ENCODE results near the gene ACSF2. TPM values are rescaled to one million over a fixed set of nuclear protein-coding genes. Genes with fewer than 3 reads are reported as not detected.
"Not testable (repeated sequence)": the region's sequence is repeated elsewhere in the genome, so short reads cannot be mapped to it uniquely, and the experiment has no call there.

Gene ACSF2
- total RNA-seq, 3 donors from 2014 or later (not counting 1 experiment from before 2014, with no cell fraction given), result 24.2 to 40.6 (median 25.8) TPM

- no peak for ATAC-seq
- Mint-ChIP-seq H3K27me3 (ENCODE audit: low read depth in 2 of 2) (peaks cover 0 to 7% of the 10 kb centered on the region in 2 donors), H3K27ac (no peak overlapping the region), H3K36me3 (no peaks in the 10 kb centered on the region), H3K9me3 (no peaks in the 10 kb centered on the region), H3K4me3 (no peak overlapping the region), H3K4me1 (peaks cover 19 to 20% of the 10 kb centered on the region in 2 donors)
- TF ChIP-seq CTCF (IDR thresholded peaks at IDR 0.05), result no peak
- Histone ChIP-seq H3K27me3 (ENCODE audit: control insufficient read depth, insufficient read depth, low read length) (no peaks in the 10 kb centered on the region), H3K27ac (ENCODE audit: low read length) (no peak overlapping the region), H3K4me3 (ENCODE audit: low read length) (no peak overlapping the region), H3K4me1 (ENCODE audit: control insufficient read depth, insufficient read depth, low read length) (peaks cover 21% of the 10 kb centered on the region), H3K36me3 (ENCODE audit: control insufficient read depth, insufficient read depth, low read length) (no peaks in the 10 kb centered on the region), H3K9me3 (ENCODE audit: control insufficient read depth, insufficient read depth, low read length) (no peaks in the 10 kb centered on the region)
- intact Hi-C loops (cut with micrococcal nuclease), result loop anchor here (5.0 kb wide), 1 partner anchor 67 kb away; no protein-coding TSS in a partner anchor
- DNase-seq, result no peak
- 91% methylated on average over 4 of the region's 4 CpGs for WGBS (ENCODE audit: insufficient coverage)
Measured at GRCh38 chr17:50475362-50475761, 49.3 kb downstream of the ACSF2 start.

GRCh38 chr17:50475775-50476544 lies 49.9 kb downstream of the ACSF2 start:
- H3K27me3 Mint-ChIP-seq (ENCODE audit: low read depth in 2 of 2); H3K27ac ChIP-seq (ENCODE audit: low read length); H3K36me3 ChIP-seq (ENCODE audit: control insufficient read depth, insufficient read depth, low read length); H3K4me3 Mint-ChIP-seq; DNase-seq; H3K9me3 ChIP-seq (ENCODE audit: control insufficient read depth, insufficient read depth, low read length); H3K36me3 Mint-ChIP-seq; H3K9me3 Mint-ChIP-seq; H3K27me3 ChIP-seq (ENCODE audit: control insufficient read depth, insufficient read depth, low read length); H3K4me3 ChIP-seq (ENCODE audit: low read length); ATAC-seq; H3K27ac Mint-ChIP-seq: not testable (repeated sequence)
- peaks cover 21 to 23% of the 10 kb centered on the region in 2 donors for H3K4me1 Mint-ChIP-seq
- 37% methylated on average over 18 of the region's 33 CpGs for WGBS (ENCODE audit: insufficient coverage)
- intact Hi-C loops (cut with micrococcal nuclease), result loop anchor here (5.0 kb wide), 1 partner anchor 66 kb away; no protein-coding TSS in a partner anchor
- H3K4me1 ChIP-seq (ENCODE audit: control insufficient read depth, insufficient read depth, low read length), result peaks cover 22% of the 10 kb centered on the region

GRCh38 chr17:50476545-50477315 lies 50.7 kb downstream of the ACSF2 start:
- intact Hi-C loops (cut with micrococcal nuclease), result loop anchor here (5.0 kb wide), 1 partner anchor 66 kb away; no protein-coding TSS in a partner anchor
- peaks cover 0 to 4% of the 10 kb centered on the region in 2 donors for H3K27me3 Mint-ChIP-seq (ENCODE audit: low read depth in 2 of 2)
- H3K36me3 Mint-ChIP-seq, result no peaks in the 10 kb centered on the region

More at GRCh38 chr17:50476545-50477315, 50.7 kb downstream of the ACSF2 start:
- Histone ChIP-seq H3K27ac (ENCODE audit: low read length) (no peak overlapping the region), H3K4me3 (ENCODE audit: low read length) (no peak overlapping the region), H3K9me3 (ENCODE audit: control insufficient read depth, insufficient read depth, low read length) (no peaks in the 10 kb centered on the region), H3K36me3 (ENCODE audit: control insufficient read depth, insufficient read depth, low read length) (peaks cover 1% of the 10 kb centered on the region), H3K27me3 (ENCODE audit: control insufficient read depth, insufficient read depth, low read length) (no peaks in the 10 kb centered on the region), H3K4me1 (ENCODE audit: control insufficient read depth, insufficient read depth, low read length) (peaks cover 22% of the 10 kb centered on the region)
- TF ChIP-seq CTCF (IDR thresholded peaks at IDR 0.05), result no peak
- no peak for DNase-seq
- no peak overlapping the region for H3K4me3 Mint-ChIP-seq
- ATAC-seq, result no peak
- H3K27ac Mint-ChIP-seq, result no peak overlapping the region
- H3K9me3 Mint-ChIP-seq, result no peaks in the 10 kb centered on the region
- peaks cover 21 to 23% of the 10 kb centered on the region in 2 donors for H3K4me1 Mint-ChIP-seq
- WGBS (ENCODE audit: insufficient coverage), result 92% methylated on average over 18 of the region's 18 CpGs

Data from natural killer cell (primary cell).